A549 treated with AZD2906 at 1 μM for 4 hours (cell line): ENCODE results near the gene ZNF561. TPM values are rescaled to one million over a fixed set of nuclear protein-coding genes. Genes with fewer than 3 reads are reported as not detected.

Experiments
- total RNA-seq: library from RNA; stranded (reverse); fragments of 200-300 nt; extraction: Qiagen RNA extraction; gene quantifications from 5 replicates; pipeline ENCODE4 v1.2.3, GENCODE V29; 2022

Gene ZNF561
- 6.7 to 13.9 TPM (median 8.5 TPM) in 5 replicates for total RNA-seq

GRCh38 chr19:9621156-9622037, at the start of gene ZNF561:
Gene ZNF561 (minus strand): TSS chr19:9621232. CDS start chr19:9619456, 1,776 bp downstream.

DNA sequence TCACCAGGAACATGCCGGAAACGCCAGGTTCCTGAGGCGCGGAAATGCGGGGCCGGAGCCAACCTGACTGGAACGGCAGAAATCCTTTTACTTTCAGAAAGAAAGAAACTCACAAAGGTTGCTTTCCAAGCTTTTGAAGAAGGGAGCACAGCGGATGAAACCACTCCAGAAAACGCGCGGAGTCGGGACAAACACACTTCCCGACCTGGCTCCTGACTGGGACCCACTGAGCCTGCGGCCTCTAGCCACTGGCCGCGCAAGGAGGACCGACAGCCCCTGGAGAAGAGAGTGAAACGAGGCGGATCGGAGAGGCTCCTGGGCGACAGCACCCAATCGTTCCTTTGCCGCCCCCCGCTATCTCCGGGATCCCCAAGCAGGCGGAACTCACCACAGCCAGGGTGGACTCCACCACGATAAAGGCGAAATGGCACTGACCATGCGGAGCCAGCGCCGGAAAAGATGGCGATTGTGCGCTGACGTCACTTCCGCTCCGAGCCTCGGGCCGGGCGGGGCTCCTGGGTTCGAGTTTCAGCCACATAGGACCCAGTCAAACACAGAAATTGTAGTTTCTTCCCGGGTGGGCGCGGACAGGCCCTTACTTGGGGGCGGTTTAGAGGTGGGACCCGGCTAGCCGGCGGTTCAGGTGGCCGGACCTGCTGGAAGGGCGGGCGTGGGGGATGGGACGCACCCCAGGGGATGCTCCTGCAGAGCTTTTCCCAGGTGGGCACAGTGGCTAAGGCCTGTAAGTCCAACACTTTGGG, 36.8 kb downstream of the ZNF561 start, which contains the start of gene ZNF121:
Gene ZNF121 (minus strand): TSS at position 432 of the 761 bp plus-strand sequence. CDS start 16,407 bp downstream, outside the sequence.

Other genes starting within 250 kb of the ZNF561 start
- gene ZNF266, start 185.7 kb downstream of the ZNF561 start, total RNA-seq = 2.7 to 4.0 TPM (median 3.2 TPM) in 5 replicates
- not detected in 5 replicates for gene ZNF560, start 122.6 kb downstream of the ZNF561 start, total RNA-seq
- gene ZNF426, start 82.6 kb downstream of the ZNF561 start, total RNA-seq = 0.85 to 1.6 TPM (median 1.0 TPM) in 5 replicates
- gene ZNF121, start 36.7 kb downstream of the ZNF561 start, total RNA-seq = 2.7 to 4.0 TPM (median 2.9 TPM) in 5 replicates
- 5.6 to 8.9 TPM (median 5.8 TPM) in 5 replicates for gene ZNF562, start 53.9 kb upstream of the ZNF561 start, total RNA-seq
- gene ZNF846, start 147.5 kb upstream of the ZNF561 start, total RNA-seq = 0.66 to 1.7 TPM (median 0.80 TPM) in 5 replicates
- 12.1 to 15.1 TPM (median 14.6 TPM) in 5 replicates for gene FBXL12, start 197.8 kb upstream of the ZNF561 start, total RNA-seq
- gene UBL5, start 206.7 kb upstream of the ZNF561 start, total RNA-seq = 403 to 439 TPM (median 416 TPM) in 5 replicates
- 56.7 to 87.0 TPM (median 79.1 TPM) in 5 replicates for gene PIN1, start 214.1 kb upstream of the ZNF561 start, total RNA-seq